ENCODE results near the gene DDN.

DDN gene

GRCh38 chr12:48999371-49000131 is at the start of gene DDN:
Gene DDN (minus strand): TSS chr12:48999375. CDS start chr12:48999287, 88 bp downstream.
- Histone ChIP-seq H3K9me3 (ENCODE audit: control insufficient read depth, low read length) (no peaks in the 10 kb centered on the region), H3K27me3 (ENCODE audit: control insufficient read depth, insufficient read depth, low read length) (peaks cover 66% of the 10 kb centered on the region), H3K4me3 (ENCODE audit: low read length) (no peak within 1 kb of the TSS), H3K9ac (ENCODE audit: low read length) (peak within 1 kb of the TSS; percentile 29), H3K4me1 (ENCODE audit: control insufficient read depth, insufficient read depth, low read length) (peaks cover 30% of the 10 kb centered on the region), H3K36me3 (ENCODE audit: control insufficient read depth, insufficient read depth, low read length) (no peaks in the 10 kb centered on the region)

- Histone ChIP-seq H3K4me1 (ENCODE audit: control insufficient read depth, insufficient read depth, low read length) (no peaks in the 10 kb centered on the region), H3K36me3 (ENCODE audit: control insufficient read depth, insufficient read depth, low read length) (peaks cover 57% of the 10 kb centered on the region), H3K9ac (ENCODE audit: low read length) (no peak overlapping the region), H3K9me3 (ENCODE audit: control insufficient read depth, low read length) (no peaks in the 10 kb centered on the region), H3K4me3 (ENCODE audit: low read length) (no peak overlapping the region), H3K27me3 (ENCODE audit: control insufficient read depth, insufficient read depth, low read length) (no peaks in the 10 kb centered on the region)
These were observed 49.8 kb upstream of the DDN start for GRCh38 chr12:49048953-49049352.

- Histone ChIP-seq H3K4me1 (ENCODE audit: control insufficient read depth, insufficient read depth, low read length) (no peaks in the 10 kb centered on the region), H3K9me3 (ENCODE audit: control insufficient read depth, low read length) (no peaks in the 10 kb centered on the region), H3K36me3 (ENCODE audit: control insufficient read depth, insufficient read depth, low read length) (peaks cover 66% of the 10 kb centered on the region), H3K4me3 (ENCODE audit: low read length) (no peak overlapping the region), H3K9ac (ENCODE audit: low read length) (no peak overlapping the region), H3K27me3 (ENCODE audit: control insufficient read depth, insufficient read depth, low read length) (no peaks in the 10 kb centered on the region)
These were observed 47.1 kb upstream of the DDN start for GRCh38 chr12:49046129-49046895.

GRCh38 chr12:49044660-49045059 is 45.5 kb upstream of the DDN start:
- Histone ChIP-seq H3K9me3 (ENCODE audit: control insufficient read depth, low read length) (no peaks in the 10 kb centered on the region), H3K4me3 (ENCODE audit: low read length) (no peak overlapping the region), H3K27me3 (ENCODE audit: control insufficient read depth, insufficient read depth, low read length) (no peaks in the 10 kb centered on the region), H3K4me1 (ENCODE audit: control insufficient read depth, insufficient read depth, low read length) (no peaks in the 10 kb centered on the region), H3K36me3 (ENCODE audit: control insufficient read depth, insufficient read depth, low read length) (peaks cover 61% of the 10 kb centered on the region), H3K9ac (ENCODE audit: low read length) (no peak overlapping the region)

- Histone ChIP-seq H3K9ac (ENCODE audit: low read length) (no peak overlapping the region), H3K4me1 (ENCODE audit: control insufficient read depth, insufficient read depth, low read length) (no peaks in the 10 kb centered on the region), H3K27me3 (ENCODE audit: control insufficient read depth, insufficient read depth, low read length) (no peaks in the 10 kb centered on the region), H3K36me3 (ENCODE audit: control insufficient read depth, insufficient read depth, low read length) (peaks cover 59% of the 10 kb centered on the region), H3K9me3 (ENCODE audit: control insufficient read depth, low read length) (no peaks in the 10 kb centered on the region), H3K4me3 (ENCODE audit: low read length) (no peak overlapping the region)
These were observed 44.7 kb upstream of the DDN start for GRCh38 chr12:49043856-49044258.

- no peak overlapping the region for H3K4me3 ChIP-seq (ENCODE audit: low read length)
- H3K27me3 ChIP-seq (ENCODE audit: control insufficient read depth, insufficient read depth, low read length): no peaks in the 10 kb centered on the region
- no peaks in the 10 kb centered on the region for H3K9me3 ChIP-seq (ENCODE audit: control insufficient read depth, low read length)
- peaks cover 56% of the 10 kb centered on the region for H3K36me3 ChIP-seq (ENCODE audit: control insufficient read depth, insufficient read depth, low read length)
- H3K4me1 ChIP-seq (ENCODE audit: control insufficient read depth, insufficient read depth, low read length): no peaks in the 10 kb centered on the region
- no peak overlapping the region for H3K9ac ChIP-seq (ENCODE audit: low read length)
These were observed 44.1 kb upstream of the DDN start for GRCh38 chr12:49043241-49043640.

- Histone ChIP-seq H3K27me3 (ENCODE audit: control insufficient read depth, insufficient read depth, low read length) (no peaks in the 10 kb centered on the region), H3K9me3 (ENCODE audit: control insufficient read depth, low read length) (no peaks in the 10 kb centered on the region), H3K4me3 (ENCODE audit: low read length) (no peak overlapping the region), H3K36me3 (ENCODE audit: control insufficient read depth, insufficient read depth, low read length) (peaks cover 54% of the 10 kb centered on the region), H3K9ac (ENCODE audit: low read length) (no peak overlapping the region), H3K4me1 (ENCODE audit: control insufficient read depth, insufficient read depth, low read length) (no peaks in the 10 kb centered on the region)
These were observed 42.8 kb upstream of the DDN start for GRCh38 chr12:49041881-49042484.

GRCh38 chr12:49041036-49041880 is 42.1 kb upstream of the DDN start:
- H3K27me3 ChIP-seq (ENCODE audit: control insufficient read depth, insufficient read depth, low read length): no peaks in the 10 kb centered on the region
- H3K9me3 ChIP-seq (ENCODE audit: control insufficient read depth, low read length): no peaks in the 10 kb centered on the region
- H3K36me3 ChIP-seq (ENCODE audit: control insufficient read depth, insufficient read depth, low read length): peaks cover 56% of the 10 kb centered on the region
- H3K4me3 ChIP-seq (ENCODE audit: low read length): no peak overlapping the region
- no peaks in the 10 kb centered on the region for H3K4me1 ChIP-seq (ENCODE audit: control insufficient read depth, insufficient read depth, low read length)
- no peak overlapping the region for H3K9ac ChIP-seq (ENCODE audit: low read length)

- Histone ChIP-seq H3K9ac (ENCODE audit: low read length) (no peak overlapping the region), H3K9me3 (ENCODE audit: control insufficient read depth, low read length) (no peaks in the 10 kb centered on the region), H3K4me3 (ENCODE audit: low read length) (no peak overlapping the region), H3K27me3 (ENCODE audit: control insufficient read depth, insufficient read depth, low read length) (no peaks in the 10 kb centered on the region), H3K4me1 (ENCODE audit: control insufficient read depth, insufficient read depth, low read length) (no peaks in the 10 kb centered on the region), H3K36me3 (ENCODE audit: control insufficient read depth, insufficient read depth, low read length) (peaks cover 52% of the 10 kb centered on the region)
These were observed 41.2 kb upstream of the DDN start for GRCh38 chr12:49040364-49040855.

GRCh38 chr12:49039421-49040363 is 40.5 kb upstream of the DDN start:
- Histone ChIP-seq H3K27me3 (ENCODE audit: control insufficient read depth, insufficient read depth, low read length) (no peaks in the 10 kb centered on the region), H3K9me3 (ENCODE audit: control insufficient read depth, low read length) (no peaks in the 10 kb centered on the region), H3K9ac (ENCODE audit: low read length) (no peak overlapping the region), H3K36me3 (ENCODE audit: control insufficient read depth, insufficient read depth, low read length) (peaks cover 50% of the 10 kb centered on the region), H3K4me1 (ENCODE audit: control insufficient read depth, insufficient read depth, low read length) (no peaks in the 10 kb centered on the region), H3K4me3 (ENCODE audit: low read length) (no peak overlapping the region)

All from mucosa of stomach (tissue), 1 donor.